K562 (cell line): ENCODE results near the gene LMAN2L. TPM values are rescaled to one million over a fixed set of nuclear protein-coding genes. Genes with fewer than 3 reads are reported as not detected.

ENCODE experiments used
- BHLHE40 ChIP-seq: IDR thresholded peaks from 2 replicates; pipeline ENCODE4 v1.6.1; 2011; ENCODE audit warnings: low read length, improper control_type of control experiment
- CBFA2T3 ChIP-seq: fragments of 450-650 bp; IDR thresholded peaks from 2 replicates; pipeline ENCODE4 v1.6.1; 2017
- CREBBP ChIP-seq: IDR thresholded peaks from one replicate; pipeline ENCODE4 v1.6.1; 2012; ENCODE audit warnings: low read depth, mild to moderate bottlenecking, control low read depth, inconsistent platforms, low read length
- ETV6 ChIP-seq, 3 experiments: fragments of 150-350 bp in 1 of 3; sonication (generic) in 1 of 3; formaldehyde crosslinking in 1 of 3; IDR thresholded peaks; 2 replicates each; pipeline versions ENCODE4 v1.6.1 to v1.8.0; 2014 to 2022; ENCODE audit warnings: borderline replicate concordance in 2 of 3, low read depth in 2 of 3, antibody characterized with exemption in 1 of 3, low read length in 1 of 3, mild to moderate bottlenecking in 1 of 3, missing genetic modification reagents in 1 of 3
- KAT2B ChIP-seq: IDR thresholded peaks from one replicate; pipeline ENCODE4 v1.6.1; 2012; ENCODE audit warnings: low read depth, mild to moderate bottlenecking, control low read depth, inconsistent platforms, low read length, moderate library complexity
- KDM5B ChIP-seq: fragments of 200-600 bp; sonication (generic); IDR thresholded peaks from 2 replicates; pipeline ENCODE4 v1.6.1; 2012; ENCODE audit warnings: low read depth, mild to moderate bottlenecking, moderate library complexity, low read length, control low read depth, inconsistent platforms; ENCODE audit not compliant: insufficient replicate concordance
- MTA1 ChIP-seq: fragments of 450-650 bp; IDR thresholded peaks from 2 replicates; pipeline ENCODE4 v1.6.1; 2017; ENCODE audit warnings: borderline replicate concordance
- PCBP1 ChIP-seq: fragments of 200-400 bp; formaldehyde crosslinking; IDR thresholded peaks from 2 replicates; pipeline ENCODE4 v1.6.1; 2018; ENCODE audit warnings: mild to moderate bottlenecking, low read depth, low read length; ENCODE audit not compliant: poor library complexity, severe bottlenecking
- PCBP2 ChIP-seq: fragments of 200-400 bp; formaldehyde crosslinking; IDR thresholded peaks from 2 replicates; pipeline ENCODE4 v1.6.1; 2018; ENCODE audit warnings: low read length, low read depth, mild to moderate bottlenecking, moderate library complexity; ENCODE audit not compliant: poor library complexity, severe bottlenecking
- SUPT5H ChIP-seq: fragments of 450-650 bp; IDR thresholded peaks from 2 replicates; pipeline ENCODE4 v1.6.1; 2016
- ZFX ChIP-seq: sonication (generic); formaldehyde crosslinking; IDR thresholded peaks from 2 replicates; pipeline ENCODE4 v1.8.0; 2022; ENCODE audit warnings: mild to moderate bottlenecking, missing genetic modification reagents, moderate library complexity
- ZNF263 ChIP-seq: sonication (generic); formaldehyde crosslinking; IDR thresholded peaks from 2 replicates; pipeline ENCODE4 v1.8.0; 2022; ENCODE audit warnings: mild to moderate bottlenecking, missing genetic modification reagents, borderline replicate concordance
- polyA plus RNA-seq, 8 experiments: library from polyadenylated mRNA; depleted of rRNA in 4 of 8; stranded (reverse) in 5 of 8; unstranded in 3 of 8; fragments of >200 nt; fragmentation: Nextera tagmentation in 2 of 8; fragmentation: Illumina TruSeq in 1 of 8; extraction: Ambion mirVana in 2 of 8; extraction: Trizol in 1 of 8; gene quantifications; 2 replicates each; pipeline versions ENCODE4 v1.2.1 to v1.2.3, GENCODE V29; 2011 to 2014; ENCODE audit warnings: inconsistent platforms in 1 of 8, missing spikeins in 1 of 8
- total RNA-seq, 7 experiments: library from RNA; depleted of rRNA in 6 of 7; stranded (reverse); fragments of >200 nt in 6 of 7; fragmentation: Illumina TruSeq in 2 of 7; extraction: Trizol in 2 of 7; gene quantifications; 2 replicates each; pipeline versions ENCODE4 v1.2.1 to v1.2.3, GENCODE V29; 2011 to 2021; ENCODE audit warnings: low replicate concordance in 1 of 7
- TF ChIP-seq, protein P1 (sequence below): conservative IDR thresholded peaks from 2 replicates; pipeline ENCODE4 v1.6.1; 2011; ENCODE audit warnings: low read depth, mild to moderate bottlenecking, low read length; ENCODE audit not compliant: control insufficient read depth
- TF ChIP-seq, protein P2 (sequence below): sonication (generic); formaldehyde crosslinking; IDR thresholded peaks from 2 replicates; pipeline ENCODE4 v1.8.0; 2022; ENCODE audit warnings: mild to moderate bottlenecking, missing genetic modification reagents
- TF ChIP-seq, protein P3 (sequence below): fragments of 450-650 bp; IDR thresholded peaks from 2 replicates; pipeline ENCODE4 v1.6.1; 2016; ENCODE audit warnings: low read depth
- TF ChIP-seq, protein P4 (sequence below): sonication (generic); formaldehyde crosslinking; IDR thresholded peaks from 2 replicates; pipeline ENCODE4 v1.8.0; 2022; ENCODE audit warnings: missing genetic modification reagents, mild to moderate bottlenecking, borderline replicate concordance

The LMAN2L gene
- total and polyA plus RNA-seq, 9 of the 15 experiments (the other 6 are each of a cell fraction or from before 2014, with no cell fraction given) = 7.2 to 37.7 (median 12.5) TPM

DNA sequence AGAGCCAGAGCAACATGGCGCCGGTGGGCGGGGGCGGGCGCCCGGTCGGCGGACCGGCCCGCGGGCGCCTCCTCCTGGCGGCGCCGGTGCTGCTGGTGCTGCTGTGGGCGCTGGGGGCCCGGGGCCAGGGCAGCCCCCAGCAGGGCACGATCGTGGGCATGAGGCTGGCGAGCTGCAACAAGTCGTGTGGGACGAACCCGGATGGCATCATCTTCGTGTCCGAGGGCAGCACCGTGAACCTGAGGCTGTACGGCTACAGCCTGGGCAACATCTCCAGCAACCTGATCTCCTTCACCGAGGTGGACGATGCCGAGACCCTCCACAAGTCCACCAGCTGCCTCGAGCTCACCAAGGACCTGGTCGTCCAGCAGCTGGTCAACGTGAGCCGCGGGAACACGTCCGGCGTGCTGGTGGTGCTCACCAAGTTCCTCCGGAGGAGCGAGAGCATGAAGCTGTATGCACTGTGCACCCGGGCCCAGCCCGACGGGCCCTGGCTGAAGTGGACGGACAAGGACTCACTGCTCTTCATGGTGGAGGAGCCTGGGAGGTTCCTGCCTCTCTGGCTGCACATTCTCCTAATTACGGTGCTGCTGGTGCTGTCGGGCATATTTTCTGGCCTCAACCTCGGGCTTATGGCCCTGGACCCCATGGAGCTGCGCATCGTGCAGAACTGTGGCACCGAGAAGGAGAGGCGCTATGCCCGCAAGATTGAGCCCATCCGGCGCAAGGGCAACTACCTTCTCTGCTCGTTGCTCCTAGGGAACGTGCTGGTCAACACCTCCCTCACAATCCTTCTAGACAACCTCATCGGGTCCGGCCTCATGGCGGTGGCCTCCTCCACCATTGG lies 21.3 kb upstream of the LMAN2L start (continued):
- TF ChIP-seq CBFA2T3 = no peak
- no peak for TF ChIP-seq MTA1
- TF ChIP-seq KDM5B = no peak
- TF ChIP-seq, protein P1, sequence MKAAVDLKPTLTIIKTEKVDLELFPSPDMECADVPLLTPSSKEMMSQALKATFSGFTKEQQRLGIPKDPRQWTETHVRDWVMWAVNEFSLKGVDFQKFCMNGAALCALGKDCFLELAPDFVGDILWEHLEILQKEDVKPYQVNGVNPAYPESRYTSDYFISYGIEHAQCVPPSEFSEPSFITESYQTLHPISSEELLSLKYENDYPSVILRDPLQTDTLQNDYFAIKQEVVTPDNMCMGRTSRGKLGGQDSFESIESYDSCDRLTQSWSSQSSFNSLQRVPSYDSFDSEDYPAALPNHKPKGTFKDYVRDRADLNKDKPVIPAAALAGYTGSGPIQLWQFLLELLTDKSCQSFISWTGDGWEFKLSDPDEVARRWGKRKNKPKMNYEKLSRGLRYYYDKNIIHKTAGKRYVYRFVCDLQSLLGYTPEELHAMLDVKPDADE = no peak
- TF ChIP-seq BHLHE40 = no peak
- TF ChIP-seq ZNF263 (CRISPR knock-in tag) = peak; percentile 91
- no peak for TF ChIP-seq KAT2B
- TF ChIP-seq ETV6 (IDR thresholded peaks at IDR 0.05; ENCODE audit: borderline replicate concordance in 1 of 2, low read depth in 2 of 2, low read length in 1 of 2) = no peak
- TF ChIP-seq ETV6 (CRISPR knock-in tag; IDR thresholded peaks at IDR 0.05; ENCODE audit: borderline replicate concordance) = no peak
- TF ChIP-seq, protein P2, sequence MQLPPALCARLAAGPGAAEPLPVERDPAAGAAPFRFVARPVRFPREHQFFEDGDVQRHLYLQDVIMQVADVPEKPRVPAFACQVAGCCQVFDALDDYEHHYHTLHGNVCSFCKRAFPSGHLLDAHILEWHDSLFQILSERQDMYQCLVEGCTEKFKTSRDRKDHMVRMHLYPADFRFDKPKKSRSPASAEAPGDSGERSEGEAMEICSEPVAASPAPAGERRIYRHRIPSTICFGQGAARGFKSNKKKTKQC (CRISPR knock-in tag) = 0 out of 2 replicates have a peak, but pooled peaks have one; percentile 56
- TF ChIP-seq CREBBP = no peak
- no peak for TF ChIP-seq SUPT5H
- TF ChIP-seq, protein P3, sequence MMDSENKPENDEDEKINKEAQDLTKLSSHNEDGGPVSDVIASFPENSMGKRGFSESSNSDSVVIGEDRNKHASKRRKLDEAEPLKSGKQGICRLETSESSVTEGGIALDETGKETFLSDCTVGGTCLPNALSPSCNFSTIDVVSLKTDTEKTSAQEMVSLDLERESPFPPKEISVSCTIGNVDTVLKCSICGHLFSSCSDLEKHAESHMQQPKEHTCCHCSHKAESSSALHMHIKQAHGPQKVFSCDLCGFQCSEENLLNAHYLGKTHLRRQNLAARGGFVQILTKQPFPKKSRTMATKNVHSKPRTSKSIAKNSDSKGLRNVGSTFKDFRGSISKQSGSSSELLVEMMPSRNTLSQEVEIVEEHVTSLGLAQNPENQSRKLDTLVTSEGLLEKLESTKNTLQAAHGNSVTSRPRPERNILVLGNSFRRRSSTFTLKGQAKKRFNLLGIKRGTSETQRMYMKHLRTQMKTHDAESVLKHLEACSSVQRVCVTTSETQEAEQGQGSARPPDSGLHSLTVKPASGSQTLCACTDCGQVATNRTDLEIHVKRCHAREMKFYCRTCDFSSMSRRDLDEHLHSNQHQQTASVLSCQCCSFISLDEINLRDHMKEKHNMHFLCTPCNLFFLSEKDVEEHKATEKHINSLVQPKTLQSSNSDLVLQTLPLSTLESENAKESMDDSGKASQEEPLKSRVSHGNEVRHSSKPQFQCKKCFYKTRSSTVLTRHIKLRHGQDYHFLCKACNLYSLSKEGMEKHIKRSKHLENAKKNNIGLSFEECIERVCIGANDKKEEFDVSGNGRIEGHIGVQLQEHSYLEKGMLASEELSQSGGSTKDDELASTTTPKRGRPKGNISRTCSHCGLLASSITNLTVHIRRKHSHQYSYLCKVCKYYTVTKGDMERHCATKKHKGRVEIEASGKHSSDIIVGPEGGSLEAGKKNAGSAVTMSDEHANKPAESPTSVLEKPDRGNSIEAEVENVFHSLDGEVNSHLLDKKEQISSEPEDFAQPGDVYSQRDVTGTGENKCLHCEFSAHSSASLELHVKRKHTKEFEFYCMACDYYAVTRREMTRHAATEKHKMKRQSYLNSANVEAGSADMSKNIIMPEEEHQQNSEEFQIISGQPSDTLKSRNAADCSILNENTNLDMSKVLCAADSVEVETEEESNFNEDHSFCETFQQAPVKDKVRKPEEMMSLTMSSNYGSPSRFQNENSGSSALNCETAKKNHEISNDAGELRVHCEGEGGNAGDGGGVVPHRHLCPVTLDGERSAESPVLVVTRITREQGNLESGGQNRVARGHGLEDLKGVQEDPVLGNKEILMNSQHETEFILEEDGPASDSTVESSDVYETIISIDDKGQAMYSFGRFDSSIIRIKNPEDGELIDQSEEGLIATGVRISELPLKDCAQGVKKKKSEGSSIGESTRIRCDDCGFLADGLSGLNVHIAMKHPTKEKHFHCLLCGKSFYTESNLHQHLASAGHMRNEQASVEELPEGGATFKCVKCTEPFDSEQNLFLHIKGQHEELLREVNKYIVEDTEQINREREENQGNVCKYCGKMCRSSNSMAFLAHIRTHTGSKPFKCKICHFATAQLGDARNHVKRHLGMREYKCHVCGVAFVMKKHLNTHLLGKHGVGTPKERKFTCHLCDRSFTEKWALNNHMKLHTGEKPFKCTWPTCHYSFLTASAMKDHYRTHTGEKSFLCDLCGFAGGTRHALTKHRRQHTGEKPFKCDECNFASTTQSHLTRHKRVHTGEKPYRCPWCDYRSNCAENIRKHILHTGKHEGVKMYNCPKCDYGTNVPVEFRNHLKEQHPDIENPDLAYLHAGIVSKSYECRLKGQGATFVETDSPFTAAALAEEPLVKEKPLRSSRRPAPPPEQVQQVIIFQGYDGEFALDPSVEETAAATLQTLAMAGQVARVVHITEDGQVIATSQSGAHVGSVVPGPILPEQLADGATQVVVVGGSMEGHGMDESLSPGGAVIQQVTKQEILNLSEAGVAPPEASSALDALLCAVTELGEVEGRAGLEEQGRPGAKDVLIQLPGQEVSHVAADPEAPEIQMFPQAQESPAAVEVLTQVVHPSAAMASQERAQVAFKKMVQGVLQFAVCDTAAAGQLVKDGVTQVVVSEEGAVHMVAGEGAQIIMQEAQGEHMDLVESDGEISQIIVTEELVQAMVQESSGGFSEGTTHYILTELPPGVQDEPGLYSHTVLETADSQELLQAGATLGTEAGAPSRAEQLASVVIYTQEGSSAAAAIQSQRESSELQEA = no peak
- TF ChIP-seq ZFX (CRISPR knock-in tag) = peak; percentile 39
- no peak for TF ChIP-seq PCBP2
- no peak for TF ChIP-seq PCBP1
- TF ChIP-seq, protein P4, sequence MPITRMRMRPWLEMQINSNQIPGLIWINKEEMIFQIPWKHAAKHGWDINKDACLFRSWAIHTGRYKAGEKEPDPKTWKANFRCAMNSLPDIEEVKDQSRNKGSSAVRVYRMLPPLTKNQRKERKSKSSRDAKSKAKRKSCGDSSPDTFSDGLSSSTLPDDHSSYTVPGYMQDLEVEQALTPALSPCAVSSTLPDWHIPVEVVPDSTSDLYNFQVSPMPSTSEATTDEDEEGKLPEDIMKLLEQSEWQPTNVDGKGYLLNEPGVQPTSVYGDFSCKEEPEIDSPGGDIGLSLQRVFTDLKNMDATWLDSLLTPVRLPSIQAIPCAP (CRISPR knock-in tag) = no peak
